NCI-H2081 treated with DMSO at 0.1 percent for 48 hours (cell line): ENCODE data around the gene ZNF683.
"Not testable (repeated sequence)": the region's sequence is repeated elsewhere in the genome, so short reads cannot be mapped to it uniquely, and the experiment has no call there.

Source experiments
- DNase-seq: peaks from one replicate; lab custom pipeline; 2025; lab: John Stamatoyannopoulos, UW

ZNF683 gene

DNA sequence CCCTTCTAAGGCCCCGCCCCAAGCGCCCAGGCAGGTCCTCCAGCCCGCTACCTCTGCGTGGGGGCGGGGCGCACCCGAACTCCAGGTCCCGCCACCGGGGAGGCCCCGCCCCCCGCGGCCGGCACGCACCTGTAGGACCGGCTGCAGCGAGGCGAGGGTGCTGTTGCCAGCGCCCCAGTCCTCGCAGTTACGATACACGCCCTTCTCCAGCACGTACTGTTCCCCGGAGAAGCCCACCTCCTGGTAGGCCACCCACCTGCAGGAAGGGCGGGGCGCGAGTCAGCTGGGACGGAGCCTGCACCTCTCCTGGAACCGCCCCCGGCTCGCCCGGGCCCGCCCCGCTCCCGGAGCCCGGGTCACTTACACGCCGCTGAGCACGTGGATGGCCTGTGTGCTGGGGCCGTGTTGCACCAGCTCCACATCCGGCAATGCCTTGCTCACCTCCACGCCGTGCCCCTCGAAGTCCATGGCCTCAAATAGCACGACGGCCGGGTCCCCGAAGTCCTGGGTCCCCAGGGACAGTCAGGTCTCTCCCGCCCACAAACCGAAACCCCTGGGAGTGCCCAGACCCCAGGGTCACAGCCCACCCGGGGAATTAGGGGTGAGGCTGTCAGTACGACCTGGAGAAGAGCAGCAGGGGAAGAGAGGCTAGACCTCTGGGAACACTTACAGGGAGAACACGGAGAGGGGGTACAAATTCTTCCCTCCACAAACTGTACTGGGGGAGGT, 35.9 kb downstream of the ZNF683 start:
- DNase-seq, result no peak

DNA sequence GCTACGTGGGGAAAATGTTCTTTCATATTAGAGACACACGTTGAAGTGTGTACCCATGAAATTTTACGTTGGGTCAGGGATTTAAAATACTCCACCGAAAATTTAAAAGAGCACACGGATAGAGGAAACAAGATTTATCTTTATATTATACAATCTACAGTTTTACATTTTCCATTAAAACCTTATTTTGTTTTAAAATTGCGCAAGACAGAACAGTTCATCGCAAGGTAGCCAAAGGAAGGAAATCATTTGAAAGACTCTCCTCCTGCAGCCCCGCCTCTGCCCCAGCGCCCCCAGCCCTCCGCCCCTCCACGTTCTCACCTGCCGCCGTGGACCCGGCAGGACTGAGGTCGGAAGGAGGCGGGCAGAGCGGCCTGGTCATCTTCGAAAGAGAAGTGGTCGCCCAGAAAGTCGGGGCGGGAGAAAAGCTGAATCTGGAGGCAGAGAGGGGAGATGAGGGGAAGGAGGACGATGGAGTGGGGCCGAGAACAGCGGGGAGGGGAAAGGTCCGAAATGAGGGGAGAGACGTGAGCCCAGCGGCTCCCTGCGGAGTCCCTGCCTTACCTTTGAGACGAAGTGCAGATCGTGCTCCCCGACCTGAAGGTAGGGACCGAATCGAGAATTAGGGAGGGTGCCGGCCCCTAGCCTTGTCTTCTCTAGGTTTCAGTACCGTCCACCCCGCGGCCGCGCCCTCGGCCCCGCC, 36.6 kb downstream of the ZNF683 start:
- DNase-seq, result no peak

DNA sequence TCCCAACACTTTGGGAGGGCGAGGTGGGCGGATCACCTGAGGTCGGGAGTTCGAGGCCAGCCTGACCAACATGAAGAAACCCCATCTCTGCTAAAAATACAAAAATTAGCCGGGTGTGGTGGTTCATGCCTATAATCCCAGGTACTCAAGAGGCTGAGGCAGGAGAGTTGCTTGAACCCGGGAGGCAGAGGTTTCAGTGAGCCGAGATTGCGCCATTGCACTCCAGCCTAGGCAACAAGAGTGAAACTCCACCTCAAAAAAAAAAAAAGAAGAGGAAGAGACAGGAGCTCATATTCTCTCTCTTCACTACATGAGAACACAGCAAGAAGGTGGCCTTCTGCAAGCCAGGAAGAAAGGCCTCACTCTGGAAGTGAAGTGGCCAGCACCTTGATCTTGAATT, 39.2 kb downstream of the ZNF683 start:
- not testable (repeated sequence) for DNase-seq

DNA sequence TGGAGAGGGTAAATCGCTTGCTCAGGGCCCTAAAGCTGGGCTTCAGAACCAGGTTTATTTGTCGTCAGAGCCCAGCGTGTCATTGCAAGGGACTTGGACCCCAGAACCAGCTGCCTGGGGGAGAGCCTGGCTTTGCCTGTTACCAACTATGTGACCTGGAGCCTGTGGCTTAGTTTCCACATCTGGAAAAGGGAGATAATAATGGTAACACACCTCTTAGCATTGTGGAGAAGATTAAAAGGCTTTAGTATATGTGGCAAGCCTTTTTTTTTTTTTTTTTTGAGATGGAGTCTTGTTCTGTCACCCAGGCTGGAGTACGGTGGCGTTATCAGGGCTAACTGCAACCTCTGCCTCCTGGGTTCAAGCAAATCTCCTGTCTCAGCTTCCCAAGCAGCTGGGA, 42.3 kb downstream of the ZNF683 start:
- no peak for DNase-seq

DNA sequence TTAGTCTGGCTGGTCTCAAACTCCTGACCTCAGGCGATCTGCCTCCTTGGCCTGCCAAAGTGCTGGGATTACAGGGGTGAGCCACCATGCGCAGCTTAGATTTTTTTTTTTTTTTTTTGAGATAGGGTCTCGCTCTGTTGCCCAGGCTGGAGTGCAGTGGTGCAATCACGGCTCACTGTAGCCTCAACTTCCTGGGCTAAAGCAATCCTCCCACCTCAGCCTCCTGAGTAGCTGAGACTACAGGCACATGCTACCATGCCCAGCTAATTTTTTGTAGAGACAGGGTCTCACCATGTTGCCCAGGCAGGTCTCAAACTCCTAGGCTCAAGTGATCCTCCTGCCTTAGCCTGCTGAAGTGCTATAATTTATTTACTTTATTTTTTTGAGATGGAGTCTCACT, 43.2 kb downstream of the ZNF683 start:
- not testable (repeated sequence) for DNase-seq

DNA sequence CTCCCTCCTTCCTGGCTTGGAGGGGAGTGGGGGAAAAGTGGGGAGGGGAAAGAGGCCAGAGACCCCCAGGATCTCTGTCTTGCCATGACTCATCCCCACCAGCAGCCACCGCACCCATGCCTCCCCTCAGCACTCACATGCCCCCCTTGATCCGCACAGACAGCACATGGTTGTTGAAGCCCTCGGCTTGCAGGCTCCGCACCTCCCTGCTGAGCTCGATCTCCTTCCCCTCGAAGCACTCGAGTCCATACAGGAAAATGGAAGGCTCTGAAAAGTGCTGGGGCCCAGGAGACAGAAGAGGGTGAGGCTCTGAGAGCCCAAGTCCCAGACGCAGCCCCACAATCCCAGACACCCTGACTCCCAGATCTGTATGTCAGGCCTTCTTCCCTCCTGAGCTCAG, 44.0 kb downstream of the ZNF683 start:
- DNase-seq, result no peak

DNA sequence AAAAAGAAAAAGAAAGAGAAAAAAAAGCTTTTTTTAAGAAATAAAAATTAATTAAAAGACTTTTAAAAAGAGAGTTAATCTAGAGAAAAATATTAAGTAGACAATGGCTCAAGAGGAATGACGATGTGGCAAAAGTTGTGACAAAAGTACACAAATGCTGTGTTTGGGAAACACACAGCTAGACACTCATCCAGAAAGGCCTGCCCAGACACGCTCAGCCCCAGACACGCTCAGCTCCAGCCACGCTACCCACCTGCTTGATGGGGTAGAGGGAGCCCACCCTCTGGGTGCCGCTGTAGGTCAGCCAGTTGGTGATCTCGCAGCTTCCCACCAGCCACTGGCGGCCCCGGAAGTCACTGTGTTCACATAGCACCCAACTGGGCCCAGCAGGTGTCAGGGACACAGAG, 44.6 kb downstream of the ZNF683 start:
- DNase-seq, result no peak

DNA sequence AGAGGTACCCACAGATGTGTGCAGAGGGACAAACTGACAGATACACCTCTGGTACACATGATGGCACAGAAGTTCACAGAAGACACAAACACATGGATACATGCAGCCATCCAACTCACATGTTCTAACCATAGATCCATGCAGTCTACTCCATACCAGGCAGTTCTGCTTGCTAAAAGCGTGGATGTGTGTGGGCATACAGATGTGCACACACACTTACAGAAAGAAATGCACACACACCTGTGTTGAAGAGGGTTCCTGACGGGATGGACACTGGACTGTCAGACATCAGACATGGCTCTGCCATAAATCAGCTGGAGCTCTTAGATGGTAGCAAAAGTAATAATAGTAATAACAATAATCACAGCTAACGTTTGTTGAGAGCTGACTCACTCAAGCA, 48.0 kb downstream of the ZNF683 start:
- DNase-seq, result no peak

DNA sequence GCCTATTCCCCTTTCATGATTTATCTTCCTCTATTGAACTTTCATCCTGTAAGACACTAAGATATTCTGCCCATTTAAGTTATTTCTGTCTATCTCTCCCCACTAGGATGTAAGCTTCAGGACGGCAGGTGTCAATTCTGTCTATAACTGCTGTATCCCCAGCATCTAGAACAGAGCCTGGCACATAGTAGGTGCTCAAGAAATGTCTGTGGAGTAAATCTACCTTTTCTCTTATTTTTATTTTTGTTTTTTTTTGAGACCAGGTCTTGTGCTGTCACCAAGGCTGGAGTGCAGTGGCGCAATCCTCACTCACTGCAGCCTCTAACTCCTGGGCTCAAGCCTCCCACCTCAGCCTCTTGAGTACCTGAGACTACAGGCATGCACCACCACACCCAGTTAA, 49.2 kb downstream of the ZNF683 start:
- no peak for DNase-seq

DNA sequence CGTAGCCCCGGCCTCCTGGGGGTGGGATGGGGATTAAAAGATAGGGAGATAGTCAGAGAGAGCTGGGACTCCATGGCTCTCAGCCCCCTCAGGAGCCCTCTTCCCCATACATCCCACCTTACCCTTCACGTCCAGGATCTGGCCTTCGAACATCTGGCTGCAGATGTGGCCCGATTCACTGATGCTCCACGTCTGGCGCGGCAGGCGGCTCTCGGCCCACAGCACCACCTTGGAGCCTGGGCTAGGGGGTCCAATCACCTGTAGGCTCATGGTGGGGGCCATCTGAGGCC, 50.6 kb downstream of the ZNF683 start:
- DNase-seq, result no peak

DNA sequence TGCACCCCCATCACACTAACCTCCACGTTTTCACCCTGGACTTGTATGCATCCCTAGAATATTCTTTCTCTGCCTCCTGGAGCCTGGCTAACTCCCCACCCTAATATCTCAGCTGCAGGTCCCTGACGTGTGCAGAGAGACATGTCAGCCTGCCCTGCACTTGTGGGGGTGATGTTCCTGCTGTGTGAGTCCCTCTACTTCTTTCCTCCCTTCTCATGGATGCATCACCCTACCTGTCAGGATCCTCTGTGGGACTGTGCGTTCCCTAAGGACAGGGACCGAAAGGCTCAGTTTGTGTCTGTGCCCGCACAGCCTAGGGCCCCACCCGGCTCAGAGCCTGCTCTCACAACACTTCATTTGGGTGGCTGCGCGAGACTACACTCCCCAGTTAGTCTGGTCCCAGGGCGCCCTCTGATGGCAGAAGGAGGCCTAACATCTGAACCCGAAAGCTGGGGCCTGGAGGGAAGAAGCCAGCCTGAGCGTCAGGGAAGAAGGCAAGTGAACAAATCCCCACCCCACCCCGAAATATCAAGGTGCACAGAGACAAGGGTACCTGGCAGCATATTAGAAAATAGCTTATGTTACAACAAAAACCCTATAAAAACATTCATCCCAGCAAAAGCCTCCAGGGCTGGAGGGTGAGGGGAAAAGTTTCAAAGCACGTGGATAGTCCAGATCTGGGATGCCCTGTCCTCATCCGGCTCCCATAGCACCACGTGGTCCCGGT, 51.1 kb downstream of the ZNF683 start:
- no peak for DNase-seq

DNA sequence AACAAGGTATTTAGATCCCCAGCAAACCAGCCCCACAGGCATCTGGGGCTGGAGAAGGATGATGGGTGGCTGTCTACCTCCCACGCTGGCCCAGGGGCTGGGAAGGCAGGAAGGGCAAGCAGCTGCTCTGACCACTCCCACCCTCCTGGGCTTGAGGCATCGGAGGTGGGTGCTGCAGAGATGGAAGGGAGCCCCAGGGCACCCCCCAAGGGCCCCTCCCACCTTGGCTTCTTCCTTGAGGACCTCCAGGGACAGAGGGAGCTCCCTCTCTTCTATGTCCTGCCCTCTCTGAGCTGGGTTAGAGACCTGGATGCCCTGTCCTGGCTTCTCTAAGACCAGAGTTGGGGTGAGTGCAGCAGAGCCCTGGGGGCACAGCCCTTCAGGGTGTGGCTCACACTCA, 51.7 kb downstream of the ZNF683 start:
- DNase-seq, result no peak

DNA sequence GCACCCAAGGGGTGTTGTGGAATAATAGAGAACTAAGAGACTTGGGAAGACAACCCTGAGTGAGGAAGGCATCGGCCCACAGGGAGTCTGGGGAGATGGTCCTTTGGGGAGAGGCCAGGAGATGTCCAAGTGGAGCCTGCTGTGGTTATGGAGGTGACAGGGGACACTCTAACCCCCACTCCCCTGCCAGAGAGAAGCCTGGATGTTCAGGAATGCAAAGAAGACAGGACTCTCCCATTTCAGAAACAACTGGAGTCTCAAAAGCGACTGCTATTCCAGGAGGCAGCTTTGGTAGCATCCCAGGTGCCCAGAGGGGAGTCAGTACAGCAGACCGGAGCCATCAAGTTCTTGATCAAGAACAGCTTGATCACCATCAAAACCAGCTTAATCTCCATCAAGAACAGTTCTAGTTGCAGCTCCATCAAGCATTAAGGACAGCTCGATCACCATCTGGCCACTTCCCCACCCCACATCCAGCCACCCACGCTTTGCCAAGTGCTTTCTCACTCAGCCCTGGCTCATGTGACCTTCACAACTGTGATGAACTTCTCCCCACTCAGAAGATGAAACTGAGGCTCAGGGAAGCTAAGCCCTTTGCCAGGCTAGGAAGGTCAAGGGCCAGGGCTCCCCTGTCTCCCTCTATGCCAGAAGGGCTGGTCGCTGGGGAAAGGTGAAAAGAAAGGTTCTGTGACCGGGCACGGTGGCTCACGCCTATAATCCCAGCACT, 54.0 kb downstream of the ZNF683 start:
- no peak for DNase-seq

DNA sequence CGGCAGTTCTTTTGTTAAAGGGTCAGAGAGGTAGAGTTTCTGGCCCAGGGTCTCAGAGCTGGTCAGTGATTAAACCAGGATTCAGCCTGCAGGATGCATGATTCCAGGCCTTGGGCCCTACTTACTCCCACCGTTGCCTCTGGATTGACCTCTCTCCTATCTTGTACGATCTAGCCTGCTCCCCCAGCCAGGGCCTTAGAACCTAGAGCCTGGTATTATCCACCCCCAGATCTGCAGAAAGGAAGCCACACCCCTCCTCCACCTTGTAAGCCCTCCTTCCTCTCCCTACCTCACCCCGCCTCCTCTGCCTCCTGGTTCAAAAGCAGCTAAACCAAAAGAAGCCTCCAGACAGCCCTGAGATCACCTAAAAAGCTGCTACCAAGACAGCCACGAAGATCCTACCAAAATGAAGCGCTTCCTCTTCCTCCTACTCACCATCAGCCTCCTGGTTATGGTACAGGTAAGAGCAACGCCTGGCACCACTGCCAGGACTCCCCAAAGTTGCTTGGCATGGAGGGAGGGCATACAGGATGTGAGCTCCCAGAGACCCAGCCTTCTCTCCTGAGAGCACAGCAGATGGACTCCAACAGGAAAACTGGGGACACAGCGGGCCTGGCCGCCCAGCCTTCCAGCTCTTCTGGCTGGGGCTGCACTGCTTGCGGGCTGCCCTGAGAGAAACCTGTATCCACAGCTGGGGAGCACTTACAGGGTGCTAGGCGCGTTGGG, 54.8 kb downstream of the ZNF683 start, which contains the start of gene CD52:
Gene CD52, plus strand, starts transcription at position 347 of the 726 bp plus-strand sequence. Its CDS starts 60 bp downstream, at position 407.
- no peak for DNase-seq

DNA sequence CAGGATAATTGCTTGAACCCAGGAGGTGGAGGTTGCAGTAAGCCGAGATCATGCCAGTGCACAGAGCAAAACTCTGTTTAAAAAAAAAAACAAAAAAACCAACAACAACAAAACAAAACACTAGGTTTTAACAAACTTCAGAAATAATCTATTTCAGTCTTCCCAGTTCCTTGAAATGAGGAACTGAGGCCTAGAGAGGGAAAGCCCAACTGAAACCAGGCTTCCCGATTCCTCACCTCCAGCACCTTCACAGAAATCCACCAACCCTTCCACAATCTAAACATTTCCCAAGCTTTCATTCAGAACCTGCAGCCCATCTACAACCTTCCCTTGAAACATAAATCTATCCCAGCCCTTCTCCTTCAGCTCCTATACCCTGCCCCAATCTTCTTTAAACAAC, 55.4 kb downstream of the ZNF683 start:
- no peak for DNase-seq

DNA sequence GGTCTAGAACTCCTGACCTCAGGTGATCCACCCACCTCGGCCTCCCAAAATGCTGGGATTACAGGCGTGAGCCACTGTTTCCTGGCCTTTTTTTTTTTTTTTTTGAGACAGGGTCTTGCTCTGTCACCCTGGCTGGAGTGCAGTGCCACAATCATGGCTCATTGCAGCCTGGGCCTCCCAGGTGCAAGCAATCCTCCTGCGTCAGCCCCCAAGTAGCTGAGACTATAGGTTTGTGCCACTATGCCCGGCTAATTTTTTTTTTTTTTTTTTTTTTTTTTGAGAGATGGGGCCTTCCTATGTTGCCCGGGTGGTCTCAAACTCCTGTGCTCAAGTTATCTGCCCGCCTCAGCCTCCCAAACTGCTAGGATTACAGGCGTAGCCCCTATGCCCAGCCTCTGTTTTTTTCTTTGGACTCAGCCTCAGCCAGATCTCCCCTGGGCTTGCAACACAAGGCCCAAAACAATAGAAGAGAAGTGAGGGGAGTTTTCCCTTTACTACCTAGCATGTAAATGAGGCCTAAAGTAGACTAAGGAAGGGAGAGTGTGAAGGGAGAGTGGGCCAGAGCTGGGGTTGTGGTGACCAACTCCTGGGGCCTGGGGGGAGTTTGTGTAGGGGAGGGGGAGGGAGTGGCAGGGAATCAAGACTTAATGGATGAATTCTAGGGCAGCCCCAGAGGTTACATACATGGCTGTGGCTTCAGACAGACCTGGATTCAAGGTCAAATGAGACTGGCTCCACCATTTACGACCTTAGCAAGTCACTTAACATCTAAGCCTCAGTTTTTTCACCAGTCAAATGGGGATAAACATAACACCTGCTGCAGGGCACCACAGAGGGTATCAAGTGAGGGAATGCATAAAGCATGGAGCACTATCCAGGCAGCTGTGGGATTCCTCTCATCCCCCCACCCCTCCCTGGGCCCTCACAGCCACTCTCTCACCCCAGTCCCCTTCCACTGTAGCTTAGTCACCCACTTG, 56.4 kb downstream of the ZNF683 start:
- no peak for DNase-seq

DNA sequence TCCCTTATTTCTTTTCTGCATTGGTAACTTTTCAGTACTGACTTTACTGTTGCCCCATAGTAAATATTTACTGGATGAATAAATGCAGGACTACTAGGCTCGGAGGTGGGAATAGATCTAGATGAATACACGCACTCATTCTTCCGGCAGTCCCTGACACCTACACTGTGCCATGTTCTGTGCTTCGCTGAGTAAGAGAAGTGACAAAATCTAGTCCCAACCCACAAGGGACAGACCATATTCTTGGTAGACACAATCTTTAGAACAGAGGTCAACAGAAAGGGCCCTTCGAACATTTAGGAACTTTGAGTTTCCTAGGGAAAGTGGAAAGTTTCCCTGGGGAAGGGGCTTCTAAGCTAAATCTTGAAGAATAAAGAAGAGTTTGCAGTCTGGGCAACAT, 58.0 kb downstream of the ZNF683 start:
- no peak for DNase-seq
